K562 treated with DMSO at 1 percent for 4 hours (cell line): ENCODE data around the gene SLC25A33. TPM values are rescaled to one million over a fixed set of nuclear protein-coding genes. Genes with fewer than 3 reads are reported as not detected.

Experiments used
- total RNA-seq: library from RNA; unstranded; fragments of 300-600 nt; gene quantifications from 2 replicates; pipeline ENCODE4 v1.2.3, GENCODE V29; 2022; ENCODE audit not compliant: insufficient read depth

SLC25A33 gene, protein sequence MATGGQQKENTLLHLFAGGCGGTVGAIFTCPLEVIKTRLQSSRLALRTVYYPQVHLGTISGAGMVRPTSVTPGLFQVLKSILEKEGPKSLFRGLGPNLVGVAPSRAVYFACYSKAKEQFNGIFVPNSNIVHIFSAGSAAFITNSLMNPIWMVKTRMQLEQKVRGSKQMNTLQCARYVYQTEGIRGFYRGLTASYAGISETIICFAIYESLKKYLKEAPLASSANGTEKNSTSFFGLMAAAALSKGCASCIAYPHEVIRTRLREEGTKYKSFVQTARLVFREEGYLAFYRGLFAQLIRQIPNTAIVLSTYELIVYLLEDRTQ
- total RNA-seq, result 11.1 and 15.1 TPM in 2 replicates

DNA sequence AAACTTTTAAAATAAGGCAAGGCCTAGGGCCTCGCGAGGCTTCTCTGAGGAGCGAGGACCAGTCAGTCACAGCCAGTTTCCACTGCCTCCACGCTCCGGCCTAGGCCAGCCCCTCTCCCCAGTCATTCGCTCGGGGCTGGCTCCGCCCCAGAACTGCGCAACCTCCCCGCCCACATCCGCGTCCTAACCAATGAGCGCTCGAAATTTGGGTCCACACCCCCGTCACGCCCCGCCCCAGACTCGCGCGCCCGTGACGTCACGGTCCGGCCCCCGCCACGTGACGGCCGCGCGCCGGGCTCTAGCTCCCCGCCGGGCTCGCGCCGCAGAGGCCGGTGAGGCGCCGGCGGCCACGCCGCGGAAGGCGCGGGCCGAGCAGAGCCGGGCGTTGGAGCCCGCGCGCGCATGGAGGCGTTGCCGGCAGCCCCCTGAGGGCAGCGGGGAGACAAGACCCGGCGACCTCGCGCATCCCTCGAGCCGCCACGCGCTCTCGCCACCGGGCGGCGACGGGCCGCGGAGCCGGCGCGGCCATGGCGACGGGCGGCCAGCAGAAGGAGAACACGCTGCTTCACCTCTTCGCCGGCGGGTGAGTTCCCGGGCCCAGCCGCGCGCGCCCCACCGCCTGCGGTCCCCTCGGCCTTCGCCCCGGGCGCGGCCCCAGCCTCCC is at the start of gene SLC25A33:
Gene SLC25A33 (plus strand): TSS at position 301 of the 664 bp plus-strand sequence. CDS start 227 bp downstream, at position 528.

GRCh38 chr1:9588551-9589143 is 49.4 kb downstream of the SLC25A33 start, which contains the start of gene TMEM201:
Gene TMEM201, plus strand, starts transcription at chr1:9588911. Its CDS starts 20 bp downstream, at chr1:9588931.

Other genes starting within 250 kb of the SLC25A33 start
- gene SPSB1, start 246.6 kb upstream of the SLC25A33 start, total RNA-seq, result 1.1 and 1.8 TPM in 2 replicates
- 12.7 and 17.8 TPM in 2 replicates for gene TMEM201, start 49.4 kb downstream of the SLC25A33 start, total RNA-seq
- gene PIK3CD, start 112.3 kb downstream of the SLC25A33 start, total RNA-seq, result 24.6 and 31.1 TPM in 2 replicates